Prostate gland (tissue), 2 donors: ENCODE results near the gene PLBD2.

Experiments used
- POLR2A ChIP-seq: fragments of 450-650 bp; IDR thresholded peaks from one replicate; pipeline ENCODE4 v1.6.1; 2016; ENCODE audit warnings: antibody characterized with exemption, mild to moderate bottlenecking
- POLR2AphosphoS5 ChIP-seq: sonication (generic); formaldehyde crosslinking; IDR thresholded peaks from one replicate; pipeline ENCODE4 v1.6.1; 2017; ENCODE audit warnings: antibody characterized with exemption
- TF ChIP-seq, protein P1 (sequence below), 4 experiments: fragments of 200-600 bp in 2 of 4; fragments of 450-650 bp in 2 of 4; sonication (generic) in 2 of 4; IDR thresholded peaks; 1 replicate in 3 of 4; 2 replicates in 1 of 4; pipeline ENCODE4 v1.5.1; 2016 to 2019; ENCODE audit warnings: antibody characterized with exemption in 4 of 4, mild to moderate bottlenecking in 2 of 4, moderate library complexity in 2 of 4

DNA sequence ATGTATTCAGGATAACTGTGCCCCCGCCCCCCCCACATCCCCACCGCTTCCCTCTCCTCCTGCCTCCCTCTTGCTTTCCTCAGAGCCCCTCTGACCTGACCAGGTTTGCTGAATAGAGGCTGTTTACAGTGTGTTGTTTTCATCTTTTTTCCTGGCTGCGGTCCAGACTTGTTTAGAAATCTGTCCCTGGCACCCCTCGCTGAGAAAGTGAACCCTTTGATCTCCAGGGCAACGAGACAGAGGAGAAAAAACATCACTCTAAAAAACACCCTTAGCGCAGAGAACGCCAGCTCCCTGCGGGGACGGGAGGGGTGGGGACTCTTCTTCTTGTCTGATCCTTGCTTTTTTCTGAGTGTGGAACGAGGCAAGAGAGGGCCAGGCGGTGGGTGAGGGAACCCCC, 22.8 kb downstream of the PLBD2 start:
- TF ChIP-seq, protein P1, sequence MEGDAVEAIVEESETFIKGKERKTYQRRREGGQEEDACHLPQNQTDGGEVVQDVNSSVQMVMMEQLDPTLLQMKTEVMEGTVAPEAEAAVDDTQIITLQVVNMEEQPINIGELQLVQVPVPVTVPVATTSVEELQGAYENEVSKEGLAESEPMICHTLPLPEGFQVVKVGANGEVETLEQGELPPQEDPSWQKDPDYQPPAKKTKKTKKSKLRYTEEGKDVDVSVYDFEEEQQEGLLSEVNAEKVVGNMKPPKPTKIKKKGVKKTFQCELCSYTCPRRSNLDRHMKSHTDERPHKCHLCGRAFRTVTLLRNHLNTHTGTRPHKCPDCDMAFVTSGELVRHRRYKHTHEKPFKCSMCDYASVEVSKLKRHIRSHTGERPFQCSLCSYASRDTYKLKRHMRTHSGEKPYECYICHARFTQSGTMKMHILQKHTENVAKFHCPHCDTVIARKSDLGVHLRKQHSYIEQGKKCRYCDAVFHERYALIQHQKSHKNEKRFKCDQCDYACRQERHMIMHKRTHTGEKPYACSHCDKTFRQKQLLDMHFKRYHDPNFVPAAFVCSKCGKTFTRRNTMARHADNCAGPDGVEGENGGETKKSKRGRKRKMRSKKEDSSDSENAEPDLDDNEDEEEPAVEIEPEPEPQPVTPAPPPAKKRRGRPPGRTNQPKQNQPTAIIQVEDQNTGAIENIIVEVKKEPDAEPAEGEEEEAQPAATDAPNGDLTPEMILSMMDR (IDR thresholded peaks at IDR 0.05) = no peak
- no peak for TF ChIP-seq POLR2A
- no peak for TF ChIP-seq POLR2AphosphoS5
